Mammary epithelial cell (primary cell): ENCODE data around the gene SPACDR.

Experiments used
- CTCF ChIP-seq, 2 donors: IDR thresholded peaks in 1 of 2; conservative IDR thresholded peaks in 1 of 2; 2 replicates each; pipeline ENCODE4 v1.5.1; 2011 to 2012; ENCODE audit warnings: inconsistent platforms in 2 of 2, low read length in 2 of 2, mild to moderate bottlenecking in 2 of 2, control low read depth in 1 of 2, low read depth in 1 of 2; ENCODE audit not compliant: insufficient read depth in 1 of 2; ENCODE audit errors: extremely low read depth in 1 of 2
- EZH2 ChIP-seq: IDR thresholded peaks from 2 replicates; pipeline ENCODE4 v1.6.1; 2012; ENCODE audit warnings: low read length, inconsistent platforms, borderline replicate concordance

GRCh38 chr7:100419660-100420226 is 44.3 kb downstream of the SPACDR start:
- TF ChIP-seq CTCF (conservative IDR thresholded peaks at IDR 0.05 in 1 of 2, IDR thresholded peaks at IDR 0.05 in 1 of 2; ENCODE audit: extremely low read depth in 1 of 2, insufficient read depth in 1 of 2, low read depth in 1 of 2, low read length in 2 of 2) = no peak
- no peak for TF ChIP-seq EZH2
